Occipital lobe (tissue), 2 donors: Measurements from ENCODE around the gene ZBTB16. TPM values are rescaled to one million over a fixed set of nuclear protein-coding genes. Genes with fewer than 3 reads are reported as not detected.

ENCODE experiments used
- DNase-seq: peaks from one replicate; lab custom pipeline; 2025; lab: John Stamatoyannopoulos, UW
- total RNA-seq: library from RNA; depleted of rRNA; stranded (reverse); fragments of >200 nt; gene quantifications from one replicate; pipeline ENCODE4 v1.2.3, GENCODE V29; 2014

ZBTB16 gene
- 9.7 TPM for total RNA-seq

- DNase-seq: peak; percentile 93
Observed at GRCh38 chr11:114059278-114059983, at the start of gene ZBTB16. ZBTB16 (plus strand) TSS chr11:114059711; CDS start chr11:114063301, 3,590 bp downstream.

- no peak for DNase-seq
Observed at GRCh38 chr11:114010931-114011330, 48.6 kb upstream of the ZBTB16 start.

GRCh38 chr11:114011443-114011842, 48.1 kb upstream of the ZBTB16 start:
- no peak for DNase-seq

GRCh38 chr11:114015117-114015516, 44.4 kb upstream of the ZBTB16 start:
- DNase-seq: no peak

- no peak for DNase-seq
Observed at GRCh38 chr11:114016986-114017385, 42.5 kb upstream of the ZBTB16 start.

- DNase-seq: no peak
Observed at GRCh38 chr11:114017723-114018122, 41.8 kb upstream of the ZBTB16 start.

- no peak for DNase-seq
Observed at GRCh38 chr11:114019046-114019445, 40.5 kb upstream of the ZBTB16 start.

GRCh38 chr11:114019574-114019973, 39.9 kb upstream of the ZBTB16 start:
- no peak for DNase-seq

GRCh38 chr11:114025329-114025907, 34.1 kb upstream of the ZBTB16 start:
- DNase-seq: no peak

GRCh38 chr11:114026355-114026754, 33.2 kb upstream of the ZBTB16 start:
- no peak for DNase-seq

- peak; percentile 46 for DNase-seq
Observed at GRCh38 chr11:114027391-114027790, 32.1 kb upstream of the ZBTB16 start.

- no peak for DNase-seq
Observed at GRCh38 chr11:114027926-114028325, 31.6 kb upstream of the ZBTB16 start.

GRCh38 chr11:114031246-114031966, 28.1 kb upstream of the ZBTB16 start:
- no peak for DNase-seq

- no peak for DNase-seq
Observed at GRCh38 chr11:114031967-114032320, 27.6 kb upstream of the ZBTB16 start.

- no peak for DNase-seq
Observed at GRCh38 chr11:114033066-114033465, 26.4 kb upstream of the ZBTB16 start.

GRCh38 chr11:114033572-114033971, 25.9 kb upstream of the ZBTB16 start:
- no peak for DNase-seq

GRCh38 chr11:114034956-114035355, 24.6 kb upstream of the ZBTB16 start:
- no peak for DNase-seq

GRCh38 chr11:114036147-114036811, 23.2 kb upstream of the ZBTB16 start:
- peak; percentile 47 for DNase-seq

GRCh38 chr11:114036958-114037357, 22.6 kb upstream of the ZBTB16 start:
- no peak for DNase-seq

- DNase-seq: no peak
Observed at GRCh38 chr11:114039551-114039950, 20.0 kb upstream of the ZBTB16 start.

GRCh38 chr11:114040706-114041211, 18.8 kb upstream of the ZBTB16 start:
- DNase-seq: no peak

GRCh38 chr11:114042234-114042633, 17.3 kb upstream of the ZBTB16 start:
- DNase-seq: no peak
